HEK293 (cell line): Measurements from ENCODE around the gene ATXN7.

ENCODE experiments used
- CTCF ChIA-PET: fragments of 350-600 bp; formaldehyde crosslinking; extraction: SDS; loops from one replicate; lab custom pipeline; 2021; ENCODE audit warnings: antibody characterized with exemption; lab: Yijun Ruan, JAX
- POLR2A ChIA-PET: fragments of 300-600 bp; formaldehyde crosslinking; extraction: SDS; loops from one replicate; lab custom pipeline; 2020; ENCODE audit warnings: antibody characterized with exemption, inconsistent platforms; lab: Yijun Ruan, JAX
- H3K27ac ChIP-seq: fragments of 200-500 bp; sonication (Bioruptor generic); 2 replicates; pipeline ENCODE4 v1.5.1; 2014; ENCODE audit warnings: low read depth, low read length, control low read depth, inconsistent platforms; ENCODE audit errors: extremely low read depth
- H3K36me3 ChIP-seq, 2 experiments: fragments of 200-500 bp in 1 of 2; sonication (Bioruptor generic) in 1 of 2; 1 replicate in 1 of 2; 2 replicates in 1 of 2; pipeline ENCODE4 v1.5.1; 2014 to 2017; ENCODE audit warnings: inconsistent platforms in 2 of 2, low read length in 2 of 2; ENCODE audit not compliant: control insufficient read depth in 2 of 2, insufficient read depth in 1 of 2
- H3K4me1 ChIP-seq: fragments of 200-500 bp; sonication (Bioruptor generic); 2 replicates; pipeline ENCODE4 v1.5.1; 2014; ENCODE audit warnings: mild to moderate bottlenecking, low read length, inconsistent platforms; ENCODE audit not compliant: control insufficient read depth, insufficient read depth
- H3K4me3 ChIP-seq: 2 replicates; pipeline ENCODE4 v1.5.1; 2011; ENCODE audit warnings: low read depth, mild to moderate bottlenecking, control low read depth, low read length, moderate library complexity
- H3K9me3 ChIP-seq: fragments of 200-500 bp; sonication (Bioruptor generic); 2 replicates; pipeline ENCODE4 v1.5.1; 2014; ENCODE audit warnings: low read depth, low read length, inconsistent platforms; ENCODE audit not compliant: control insufficient read depth, insufficient read depth
- BCL11A ChIP-seq: fragments of 450-650 bp; formaldehyde crosslinking; IDR thresholded peaks from 2 replicates; pipeline ENCODE4 v1.5.1; 2016; ENCODE audit warnings: low read depth, missing biosample characterization, missing genetic modification characterization
- KLF10 ChIP-seq: fragments of 450-650 bp; IDR thresholded peaks from 2 replicates; pipeline ENCODE4 v1.5.1; 2018; ENCODE audit warnings: missing biosample characterization, mild to moderate bottlenecking, missing genetic modification characterization
- MEIS1 ChIP-seq: sonication (generic); formaldehyde crosslinking; IDR thresholded peaks from 2 replicates; pipeline ENCODE4 v1.8.1; 2022; ENCODE audit warnings: missing genetic modification reagents, mild to moderate bottlenecking, borderline replicate concordance
- WT1 ChIP-seq: fragments of 450-650 bp; formaldehyde crosslinking; IDR thresholded peaks from 2 replicates; pipeline ENCODE4 v1.5.1; 2016; ENCODE audit warnings: missing biosample characterization, missing genetic modification characterization
- ZBTB1 ChIP-seq: fragments of 450-650 bp; formaldehyde crosslinking; IDR thresholded peaks from 2 replicates; pipeline ENCODE4 v1.5.1; 2016; ENCODE audit warnings: missing biosample characterization, missing genetic modification characterization
- ZBTB48 ChIP-seq: fragments of 450-650 bp; formaldehyde crosslinking; IDR thresholded peaks from 2 replicates; pipeline ENCODE4 v1.5.1; 2016; ENCODE audit warnings: missing biosample characterization, missing genetic modification characterization
- ZNF112 ChIP-seq: fragments of 450-650 bp; formaldehyde crosslinking; IDR thresholded peaks from 2 replicates; pipeline ENCODE4 v1.5.0; 2017; ENCODE audit warnings: missing biosample characterization, missing genetic modification characterization
- ZNF214 ChIP-seq: fragments of 450-650 bp; formaldehyde crosslinking; IDR thresholded peaks from 2 replicates; pipeline ENCODE4 v1.5.1; 2017; ENCODE audit warnings: missing biosample characterization, mild to moderate bottlenecking, missing genetic modification characterization, borderline replicate concordance
- ZNF514 ChIP-seq: fragments of 450-650 bp; formaldehyde crosslinking; IDR thresholded peaks from 2 replicates; pipeline ENCODE4 v1.5.1; 2016; ENCODE audit warnings: missing biosample characterization, missing genetic modification characterization
- ZNF555 ChIP-seq: fragments of 450-650 bp; formaldehyde crosslinking; conservative IDR thresholded peaks from 2 replicates; pipeline ENCODE4 v1.5.1; 2017; ENCODE audit warnings: missing biosample characterization, mild to moderate bottlenecking, missing genetic modification characterization, inconsistent platforms
- ZNF561 ChIP-seq: fragments of 450-650 bp; IDR thresholded peaks from 2 replicates; pipeline ENCODE4 v1.5.1; 2018; ENCODE audit warnings: missing biosample characterization, missing genetic modification characterization, borderline replicate concordance
- ZNF610 ChIP-seq: fragments of 450-650 bp; formaldehyde crosslinking; IDR thresholded peaks from 2 replicates; pipeline ENCODE4 v1.5.1; 2016; ENCODE audit warnings: missing biosample characterization, missing genetic modification characterization, borderline replicate concordance
- ZNF658 ChIP-seq: fragments of 450-650 bp; formaldehyde crosslinking; IDR thresholded peaks from 2 replicates; pipeline ENCODE4; 2016; ENCODE audit warnings: missing biosample characterization, missing genetic modification characterization
- TF ChIP-seq, protein P1 (sequence below): fragments of 450-650 bp; formaldehyde crosslinking; IDR thresholded peaks from 2 replicates; pipeline ENCODE4 v1.5.1; 2017; ENCODE audit warnings: missing biosample characterization, missing genetic modification characterization
- TF ChIP-seq, protein P2 (sequence below): fragments of 450-650 bp; formaldehyde crosslinking; IDR thresholded peaks from 2 replicates; pipeline ENCODE4 v1.5.1; 2016; ENCODE audit warnings: missing biosample characterization, missing genetic modification characterization
- TF ChIP-seq, protein P3 (sequence below): fragments of 450-650 bp; formaldehyde crosslinking; IDR thresholded peaks from 2 replicates; pipeline ENCODE4 v1.5.1; 2016; ENCODE audit warnings: missing biosample characterization, missing genetic modification characterization

ATXN7 gene

DNA sequence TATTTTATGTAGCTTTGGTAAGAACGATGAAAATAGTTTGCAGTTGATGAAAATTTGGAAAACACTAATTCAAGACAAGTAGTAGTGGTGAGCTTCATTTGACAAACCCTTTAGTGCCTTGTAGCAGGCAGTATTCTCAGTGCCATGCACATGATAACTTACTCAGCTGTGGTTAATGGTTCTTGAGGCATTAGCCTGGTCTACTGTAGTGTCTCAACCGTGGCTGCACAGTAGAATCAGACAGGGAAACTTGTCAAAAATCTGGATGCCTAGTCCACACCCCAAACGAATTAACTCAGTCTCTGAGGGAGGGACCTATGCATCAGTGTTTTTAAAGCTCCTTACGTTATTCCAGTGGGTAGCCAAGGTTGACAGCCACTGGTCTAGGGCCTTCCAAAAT is 114.2 kb downstream of the ATXN7 start (continued):
- no peak for TF ChIP-seq ZNF555 (tag by site-specific recombination)
- TF ChIP-seq, protein P1, sequence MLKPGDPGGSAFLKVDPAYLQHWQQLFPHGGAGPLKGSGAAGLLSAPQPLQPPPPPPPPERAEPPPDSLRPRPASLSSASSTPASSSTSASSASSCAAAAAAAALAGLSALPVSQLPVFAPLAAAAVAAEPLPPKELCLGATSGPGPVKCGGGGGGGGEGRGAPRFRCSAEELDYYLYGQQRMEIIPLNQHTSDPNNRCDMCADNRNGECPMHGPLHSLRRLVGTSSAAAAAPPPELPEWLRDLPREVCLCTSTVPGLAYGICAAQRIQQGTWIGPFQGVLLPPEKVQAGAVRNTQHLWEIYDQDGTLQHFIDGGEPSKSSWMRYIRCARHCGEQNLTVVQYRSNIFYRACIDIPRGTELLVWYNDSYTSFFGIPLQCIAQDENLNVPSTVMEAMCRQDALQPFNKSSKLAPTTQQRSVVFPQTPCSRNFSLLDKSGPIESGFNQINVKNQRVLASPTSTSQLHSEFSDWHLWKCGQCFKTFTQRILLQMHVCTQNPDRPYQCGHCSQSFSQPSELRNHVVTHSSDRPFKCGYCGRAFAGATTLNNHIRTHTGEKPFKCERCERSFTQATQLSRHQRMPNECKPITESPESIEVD (tag by site-specific recombination): no peak
- no peak for TF ChIP-seq ZNF112 (tag by site-specific recombination)
- no peak for TF ChIP-seq ZNF658 (tag by site-specific recombination)
- TF ChIP-seq, protein P2, sequence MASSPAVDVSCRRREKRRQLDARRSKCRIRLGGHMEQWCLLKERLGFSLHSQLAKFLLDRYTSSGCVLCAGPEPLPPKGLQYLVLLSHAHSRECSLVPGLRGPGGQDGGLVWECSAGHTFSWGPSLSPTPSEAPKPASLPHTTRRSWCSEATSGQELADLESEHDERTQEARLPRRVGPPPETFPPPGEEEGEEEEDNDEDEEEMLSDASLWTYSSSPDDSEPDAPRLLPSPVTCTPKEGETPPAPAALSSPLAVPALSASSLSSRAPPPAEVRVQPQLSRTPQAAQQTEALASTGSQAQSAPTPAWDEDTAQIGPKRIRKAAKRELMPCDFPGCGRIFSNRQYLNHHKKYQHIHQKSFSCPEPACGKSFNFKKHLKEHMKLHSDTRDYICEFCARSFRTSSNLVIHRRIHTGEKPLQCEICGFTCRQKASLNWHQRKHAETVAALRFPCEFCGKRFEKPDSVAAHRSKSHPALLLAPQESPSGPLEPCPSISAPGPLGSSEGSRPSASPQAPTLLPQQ: no peak
- no peak for TF ChIP-seq ZNF514
- no peak for TF ChIP-seq BCL11A (tag by site-specific recombination)
- TF ChIP-seq ZNF610: no peak

DNA sequence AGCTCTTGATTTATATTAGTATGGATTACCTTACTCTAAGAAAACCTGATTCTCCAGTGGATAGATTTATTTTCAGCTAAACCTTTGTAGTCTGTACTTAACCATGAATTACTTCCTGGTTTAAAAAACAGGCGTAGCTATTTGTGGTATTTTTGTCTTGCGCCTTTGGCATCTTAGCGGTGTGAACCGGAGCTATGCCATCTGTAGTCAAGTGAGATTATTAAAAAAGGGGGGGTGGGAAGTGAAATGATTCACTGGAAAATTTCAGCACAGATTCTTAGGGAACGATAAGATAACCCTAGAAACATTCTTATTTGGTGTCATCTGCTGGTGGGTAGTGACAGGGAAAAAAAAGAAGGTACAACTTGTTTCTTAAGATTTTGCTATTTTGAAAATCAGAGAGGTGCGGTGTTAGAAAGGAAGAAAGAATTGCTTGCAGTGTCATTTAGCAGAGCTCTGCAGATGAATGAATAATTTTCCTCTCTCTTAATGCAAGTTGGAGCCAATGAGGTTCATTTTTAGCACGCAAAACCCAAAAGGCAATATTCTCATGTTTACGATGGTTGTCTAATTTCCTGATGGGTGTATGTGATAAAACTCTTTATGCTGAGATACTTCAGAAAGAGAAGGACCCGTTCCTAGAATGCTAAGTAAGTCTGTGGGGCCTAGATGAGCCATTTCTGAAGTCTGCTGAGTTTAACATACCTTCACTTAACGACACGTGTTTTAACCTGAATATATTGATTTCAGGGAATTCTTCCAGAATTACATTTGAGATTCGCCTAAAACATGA is 115.6 kb downstream of the ATXN7 start:
- CTCF ChIA-PET: interaction anchor here (0.6 to 1.0 kb wide), 5 partner anchors 14 to 52 kb away, joined by 3 to 8 read pairs (median 3); no protein-coding TSS in a partner anchor

DNA sequence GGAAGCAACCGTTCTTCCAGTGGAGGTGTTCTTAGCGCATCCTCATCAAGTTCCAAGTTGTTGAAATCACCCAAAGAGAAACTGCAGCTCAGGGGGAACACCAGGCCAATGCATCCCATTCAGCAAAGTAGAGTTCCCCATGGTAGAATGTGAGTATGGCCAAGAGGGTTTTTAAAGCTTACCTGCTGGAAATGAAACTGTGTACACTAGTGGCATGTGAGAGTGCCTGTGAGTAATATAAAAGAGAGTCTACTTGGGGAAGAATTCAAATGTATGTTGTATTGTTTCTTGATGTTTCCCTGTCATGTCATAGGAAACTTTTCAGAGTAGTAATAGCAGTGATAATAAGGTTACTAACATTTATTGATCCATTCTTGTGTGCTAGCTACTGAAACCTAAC is 116.4 kb downstream of the ATXN7 start:
- H3K36me3 ChIP-seq: peaks cover 0 to 40% of the 10 kb centered on the region in 2 experiments; a peak in 1 of 3 replicates
- no peak overlapping the region for H3K27ac ChIP-seq
- H3K9me3 ChIP-seq: no peaks in the 10 kb centered on the region
- POLR2A ChIA-PET: no interaction called here
- H3K4me3 ChIP-seq: no peak overlapping the region
- CTCF ChIA-PET: interaction anchor here (1.2 kb wide), 1 partner anchor 13 kb away, joined by 3 read pairs; no protein-coding TSS in a partner anchor
- no peak for TF ChIP-seq KLF10 (tag by site-specific recombination)
- no peak for TF ChIP-seq ZNF561 (tag by site-specific recombination)
- TF ChIP-seq, protein P3, sequence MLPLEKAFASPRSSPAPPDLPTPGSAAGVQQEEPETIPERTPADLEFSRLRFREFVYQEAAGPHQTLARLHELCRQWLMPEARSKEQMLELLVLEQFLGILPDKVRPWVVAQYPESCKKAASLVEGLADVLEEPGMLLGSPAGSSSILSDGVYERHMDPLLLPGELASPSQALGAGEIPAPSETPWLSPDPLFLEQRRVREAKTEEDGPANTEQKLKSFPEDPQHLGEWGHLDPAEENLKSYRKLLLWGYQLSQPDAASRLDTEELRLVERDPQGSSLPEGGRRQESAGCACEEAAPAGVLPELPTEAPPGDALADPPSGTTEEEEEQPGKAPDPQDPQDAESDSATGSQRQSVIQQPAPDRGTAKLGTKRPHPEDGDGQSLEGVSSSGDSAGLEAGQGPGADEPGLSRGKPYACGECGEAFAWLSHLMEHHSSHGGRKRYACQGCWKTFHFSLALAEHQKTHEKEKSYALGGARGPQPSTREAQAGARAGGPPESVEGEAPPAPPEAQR: no peak
- peaks cover 7% of the 10 kb centered on the region; the same call in 1 of the 2 replicates for H3K4me1 ChIP-seq

More for the DNA sequence above, 115.6 kb downstream of the ATXN7 start:
- peaks cover 7% of the 10 kb centered on the region; the same call in 1 of the 2 replicates for H3K4me1 ChIP-seq
- H3K27ac ChIP-seq: no peak overlapping the region
- TF ChIP-seq ZNF610 (no peak), ZBTB1 (tag by site-specific recombination) (no peak), MEIS1 (no peak), ZBTB48 (tag by site-specific recombination) (no peak), ZNF214 (tag by site-specific recombination) (no peak), WT1 (tag by site-specific recombination) (no peak)
- no peaks in the 10 kb centered on the region for H3K9me3 ChIP-seq
- POLR2A ChIA-PET: no interaction called here
- no peak overlapping the region for H3K4me3 ChIP-seq
- H3K36me3 ChIP-seq: peaks cover 0 to 35% of the 10 kb centered on the region in 2 experiments; a peak in 1 of 3 replicates
